Activated CD8-positive, alpha-beta T cell treated with anti-CD3 and anti-CD28 coated beads, Interleukin-2, amount 10 ng/mL, durations not matched to agents 7 days and 5 days (primary cell): ENCODE results near the gene NAA15. TPM values are rescaled to one million over a fixed set of nuclear protein-coding genes. Genes with fewer than 3 reads are reported as not detected.
"Not testable (repeated sequence)": the region's sequence is repeated elsewhere in the genome, so short reads cannot be mapped to it uniquely, and the experiment has no call there.

Experiments used
- ATAC-seq: fragments of 150-1000 bp; cut with Tn5 transposase; one replicate; pipeline ENCODE4 v1.10.0; 2021; ENCODE audit warnings: moderate library complexity
- CTCF ChIA-PET: fragments of 350-600 bp; sonication (Branson Sonifier 250); formaldehyde crosslinking; loops from one replicate; lab custom pipeline; 2021; ENCODE audit warnings: antibody characterized with exemption; lab: Charles Lee
- POLR2A ChIA-PET: fragments of 350-600 bp; sonication (Branson Sonifier 250); formaldehyde crosslinking; loops from one replicate; lab custom pipeline; 2021; ENCODE audit warnings: antibody characterized with exemption; lab: Charles Lee
- DNase-seq: peaks from one replicate; pipeline ENCODE4 v3.0.0-alpha.2; 2020
- H3K27ac Mint-ChIP-seq: one replicate; pipeline ENCODE4 v1.8.0; 2021; ENCODE audit warnings: mild to moderate bottlenecking, mixed read lengths
- H3K27me3 Mint-ChIP-seq: one replicate; pipeline ENCODE4 v1.8.0; 2021; ENCODE audit warnings: low read depth, mixed read lengths
- H3K36me3 Mint-ChIP-seq: one replicate; pipeline ENCODE4 v1.8.0; 2021; ENCODE audit warnings: low read depth, mixed read lengths
- H3K4me1 Mint-ChIP-seq: one replicate; pipeline ENCODE4 v1.8.0; 2021; ENCODE audit warnings: low read depth, mixed read lengths
- H3K4me3 Mint-ChIP-seq: one replicate; pipeline ENCODE4 v1.8.0; 2021; ENCODE audit warnings: mild to moderate bottlenecking, mixed read lengths
- H3K9me3 Mint-ChIP-seq: one replicate; pipeline ENCODE4 v1.8.0; 2022; ENCODE audit warnings: mixed read lengths; ENCODE audit not compliant: insufficient read depth
- total RNA-seq, 2 experiments: library from RNA; stranded (reverse); gene quantifications; one replicate each; pipeline ENCODE4 v1.2.3, GENCODE V29; 2021

Gene NAA15
- total RNA-seq, 2 experiments from 2014 or later = 61.2 to 66.2 TPM

GRCh38 chr4:139468756-139469155 is 167.5 kb downstream of the NAA15 start:
- ATAC-seq = not testable (repeated sequence)
- CTCF ChIA-PET = interaction anchor here (0.9 kb wide), 1 partner anchor 29 kb away, joined by 3 read pairs; no protein-coding TSS in a partner anchor

GRCh38 chr4:139469216-139469615 is 167.9 kb downstream of the NAA15 start:
- ChIA-PET POLR2A (no interaction called here), CTCF (interaction anchor here (0.9 kb wide), 1 partner anchor 28 kb away, joined by 3 read pairs; no protein-coding TSS in a partner anchor)
- DNase-seq (no peak), ATAC-seq (no peak)
- no peaks in the 10 kb centered on the region for H3K27me3 Mint-ChIP-seq
- no peak overlapping the region for H3K27ac Mint-ChIP-seq
- H3K4me3 Mint-ChIP-seq = no peak overlapping the region
- H3K9me3 Mint-ChIP-seq = peaks cover 31% of the 10 kb centered on the region
- peaks cover 54% of the 10 kb centered on the region for H3K36me3 Mint-ChIP-seq
- H3K4me1 Mint-ChIP-seq = peaks cover 1% of the 10 kb centered on the region

More at GRCh38 chr4:139468756-139469155, 167.5 kb downstream of the NAA15 start:
- H3K4me3 Mint-ChIP-seq, H3K27ac Mint-ChIP-seq, H3K27me3 Mint-ChIP-seq, POLR2A ChIA-PET, H3K4me1 Mint-ChIP-seq, DNase-seq: not testable (repeated sequence)
- Mint-ChIP-seq H3K36me3 (peaks cover 53% of the 10 kb centered on the region), H3K9me3 (peaks cover 35% of the 10 kb centered on the region)

Other genes starting within 250 kb of the NAA15 start
- gene ELF2, start 124.3 kb upstream of the NAA15 start, total RNA-seq = 10 to 100 TPM; 34.3 to 36.3 TPM
- under 1 TPM in 1 of 2 experiments, not detected in 1; 0.26 TPM for gene MGARP, start 21.3 kb upstream of the NAA15 start, total RNA-seq
- 10 to 100 TPM; 48.0 to 49.7 TPM for gene NDUFC1, start 972 bp downstream of the NAA15 start, total RNA-seq
- 1 to 10 TPM; 6.7 TPM for gene RAB33B, start 152.6 kb downstream of the NAA15 start, total RNA-seq